DMS53 treated with DMSO at 0.1 percent for 48 hours (cell line): ENCODE measurements around the gene HINT3.
"Not testable (repeated sequence)": the region's sequence is repeated elsewhere in the genome, so short reads cannot be mapped to it uniquely, and the experiment has no call there.

ENCODE experiments used
- DNase-seq: peaks from one replicate; lab custom pipeline; 2025; ENCODE audit not compliant: unreplicated experiment; lab: John Stamatoyannopoulos, UW

The HINT3 gene

DNA sequence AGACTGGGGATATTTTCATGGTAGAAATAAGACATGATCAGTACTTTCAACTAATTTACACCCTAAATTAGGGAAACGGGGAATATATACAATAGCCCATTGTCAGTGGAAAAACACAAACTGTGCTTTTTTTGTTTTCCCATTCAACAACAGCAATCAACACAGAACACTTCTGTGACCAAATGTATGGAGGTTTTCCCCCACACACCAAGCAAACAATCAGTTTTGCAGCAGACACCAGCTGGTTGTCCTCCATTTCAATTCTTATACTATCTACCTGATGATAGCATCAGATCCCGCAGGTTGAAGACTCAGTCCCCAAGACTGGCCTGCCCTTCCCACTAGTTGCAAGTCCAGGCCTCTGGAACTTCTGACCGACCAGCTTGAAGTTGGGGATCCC is 4.5 kb downstream of the HINT3 start:
- DNase-seq = no peak

DNA sequence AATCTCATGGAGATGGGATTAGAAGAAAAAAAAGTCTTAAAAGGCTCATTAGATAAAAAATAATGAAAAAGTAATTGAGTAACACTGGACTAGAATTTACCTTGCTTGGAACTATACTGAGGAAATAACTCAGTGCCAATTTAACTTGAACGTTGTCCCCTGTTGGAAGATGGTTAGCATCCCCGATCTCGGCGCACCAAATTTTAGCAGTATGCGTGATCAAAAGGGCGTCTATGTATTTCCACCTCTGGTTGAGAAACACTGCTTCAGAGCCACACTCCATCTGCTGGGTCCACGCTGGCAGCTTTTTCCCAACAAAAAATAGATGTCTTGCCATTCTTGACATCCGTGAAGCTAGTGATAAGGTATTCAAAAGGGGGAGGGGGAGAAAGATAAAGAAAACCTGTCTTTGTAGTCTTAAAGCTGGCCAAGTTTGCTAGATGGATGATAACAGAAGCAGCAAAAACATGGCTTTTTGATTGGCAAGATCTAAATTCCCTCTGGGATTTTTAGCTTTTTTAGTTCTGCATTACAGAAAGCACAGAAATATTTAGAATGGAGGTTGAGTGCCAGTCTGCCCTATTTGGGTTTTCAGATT is 6.4 kb downstream of the HINT3 start:
- DNase-seq = no peak

DNA sequence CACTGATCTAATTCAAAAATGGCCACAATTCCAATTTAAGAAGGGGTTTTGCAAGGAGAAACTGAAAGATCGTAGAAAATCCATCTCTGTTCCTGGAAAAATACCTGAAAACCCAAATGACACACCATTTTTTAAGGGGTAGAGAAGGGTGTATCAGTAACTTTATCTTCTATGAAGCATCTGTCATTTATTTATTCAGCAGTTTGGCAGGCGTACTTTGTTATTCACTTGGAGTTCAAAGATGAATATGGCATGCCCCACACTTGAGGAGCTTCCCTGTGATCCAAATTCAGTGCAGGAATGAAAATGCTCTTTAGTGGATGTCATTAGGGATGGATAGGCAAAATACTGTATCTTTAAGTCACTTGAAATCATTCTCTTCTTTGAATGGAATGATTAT is 7.2 kb downstream of the HINT3 start:
- DNase-seq = no peak

DNA sequence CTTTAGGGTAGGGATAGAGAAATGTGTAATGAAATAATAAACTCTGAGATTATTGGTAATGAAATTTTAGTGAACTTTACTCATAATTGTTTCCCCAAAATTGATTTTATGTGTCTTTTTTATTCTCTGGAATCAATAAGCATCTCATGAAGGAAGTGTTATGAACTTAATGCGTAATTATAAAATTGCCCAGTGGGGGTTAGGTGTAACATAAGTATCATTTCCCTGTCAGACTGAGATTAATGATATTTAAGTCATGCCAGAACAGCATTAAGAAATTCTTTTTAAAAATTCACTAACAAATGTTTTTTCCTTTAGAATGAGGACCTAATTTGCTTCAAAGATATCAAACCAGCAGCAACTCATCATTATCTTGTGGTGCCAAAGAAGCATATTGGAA is 10.0 kb downstream of the HINT3 start:
- DNase-seq = no peak

DNA sequence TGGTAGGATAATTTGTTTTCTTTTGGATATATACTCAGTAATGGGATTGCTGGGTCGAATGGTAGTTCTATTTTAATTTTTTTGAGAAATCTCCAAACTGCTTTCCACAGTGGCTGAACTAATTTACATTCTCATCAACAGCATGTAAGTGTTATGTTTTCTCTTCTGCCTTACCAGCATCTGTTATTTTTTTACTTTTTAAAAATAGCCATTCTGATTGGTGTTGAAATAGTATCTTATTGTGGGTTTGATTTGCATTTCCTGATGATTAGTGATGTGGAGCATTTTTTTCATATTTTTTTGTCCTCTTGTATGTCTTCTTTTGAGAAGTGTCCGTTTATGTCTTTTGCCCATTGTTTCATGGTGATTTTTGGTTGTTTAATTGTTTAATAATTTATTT is 11.9 kb downstream of the HINT3 start:
- no peak for DNase-seq

DNA sequence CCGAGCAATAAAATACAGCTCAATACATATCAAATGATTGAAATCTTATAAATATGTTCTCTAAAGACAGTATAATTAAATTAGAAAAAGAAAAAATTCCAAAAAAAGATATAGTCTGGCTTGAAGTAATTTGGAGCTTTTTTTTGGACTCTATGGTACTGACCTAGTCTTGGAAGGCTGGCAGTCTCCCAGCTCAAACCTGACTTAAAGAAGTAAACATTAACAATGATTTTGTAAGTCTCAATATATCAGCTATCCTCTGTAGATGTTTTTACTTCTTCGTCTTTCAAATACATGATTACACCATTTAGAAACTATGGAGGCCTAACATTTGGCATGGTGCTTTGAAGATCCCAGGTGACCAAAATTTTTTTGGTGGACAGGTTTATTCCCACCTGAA is 14.2 kb downstream of the HINT3 start:
- DNase-seq = no peak

DNA sequence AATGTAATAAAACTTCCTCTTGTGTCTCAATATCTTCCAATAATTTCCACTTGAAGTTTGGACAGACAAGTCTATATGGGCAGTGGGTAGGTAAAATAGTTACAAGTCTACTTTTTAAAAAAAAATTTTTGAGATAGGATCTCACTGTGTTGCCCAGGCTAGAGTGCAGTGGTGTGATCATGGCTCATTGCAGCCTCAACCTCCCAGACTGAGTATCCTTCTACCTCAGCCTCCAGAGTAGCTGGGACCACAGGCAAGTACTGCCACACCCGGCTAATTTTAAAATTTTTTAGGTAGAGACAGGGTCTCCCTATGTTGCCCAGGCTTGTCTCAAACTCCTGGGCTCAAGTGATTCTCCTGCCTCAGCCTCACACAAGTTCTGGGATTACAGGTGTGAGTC is 15.9 kb downstream of the HINT3 start:
- DNase-seq = not testable (repeated sequence)

DNA sequence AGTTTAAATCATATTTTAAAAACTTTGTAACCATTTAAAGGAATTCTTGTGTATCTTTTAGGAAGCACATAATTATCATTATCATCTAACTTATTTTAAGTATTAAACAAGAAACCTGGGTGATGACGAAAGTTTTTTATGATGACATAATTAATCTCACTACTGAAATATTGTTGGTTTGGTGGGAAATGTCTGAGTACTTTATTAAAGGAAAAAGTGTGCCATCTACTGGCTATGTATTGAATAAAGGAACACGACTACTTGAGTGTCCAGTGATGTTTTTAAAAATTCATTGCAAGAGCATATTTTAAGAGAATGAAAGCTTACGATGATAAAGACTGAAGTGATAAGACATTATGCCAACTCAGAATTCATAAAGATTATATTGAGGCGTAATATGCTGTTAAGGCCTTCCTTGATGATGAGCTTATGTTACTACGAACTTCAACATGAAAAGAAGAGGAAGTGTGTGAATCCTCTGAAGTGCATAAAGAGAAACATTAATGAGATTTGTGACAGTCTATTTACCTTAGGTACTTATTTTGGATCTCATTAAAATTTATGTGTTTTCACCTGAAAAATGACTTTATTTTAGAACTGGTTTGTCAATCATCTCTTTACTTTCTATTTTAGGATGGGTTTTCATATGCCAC is 17.8 kb downstream of the HINT3 start:
- peak; percentile 12 for DNase-seq

DNA sequence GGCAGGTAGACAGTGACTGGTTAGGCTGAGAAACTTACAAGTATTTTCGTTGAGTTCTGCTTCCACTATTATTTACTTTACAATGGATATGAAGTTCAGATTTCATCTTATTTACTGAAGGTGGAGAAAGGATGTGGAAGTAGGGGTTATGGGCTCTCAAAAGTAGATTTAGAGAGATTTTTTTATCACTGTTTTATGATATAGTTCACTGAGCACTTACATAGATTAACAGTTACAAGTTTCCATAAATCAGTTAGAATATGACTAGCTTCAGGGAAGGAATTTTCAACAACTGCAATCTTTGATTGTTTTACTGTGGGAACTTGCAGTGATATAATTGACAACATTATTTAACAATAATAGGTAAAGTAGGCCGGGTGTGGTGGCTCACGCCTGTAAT is 22.5 kb downstream of the HINT3 start:
- no peak for DNase-seq

DNA sequence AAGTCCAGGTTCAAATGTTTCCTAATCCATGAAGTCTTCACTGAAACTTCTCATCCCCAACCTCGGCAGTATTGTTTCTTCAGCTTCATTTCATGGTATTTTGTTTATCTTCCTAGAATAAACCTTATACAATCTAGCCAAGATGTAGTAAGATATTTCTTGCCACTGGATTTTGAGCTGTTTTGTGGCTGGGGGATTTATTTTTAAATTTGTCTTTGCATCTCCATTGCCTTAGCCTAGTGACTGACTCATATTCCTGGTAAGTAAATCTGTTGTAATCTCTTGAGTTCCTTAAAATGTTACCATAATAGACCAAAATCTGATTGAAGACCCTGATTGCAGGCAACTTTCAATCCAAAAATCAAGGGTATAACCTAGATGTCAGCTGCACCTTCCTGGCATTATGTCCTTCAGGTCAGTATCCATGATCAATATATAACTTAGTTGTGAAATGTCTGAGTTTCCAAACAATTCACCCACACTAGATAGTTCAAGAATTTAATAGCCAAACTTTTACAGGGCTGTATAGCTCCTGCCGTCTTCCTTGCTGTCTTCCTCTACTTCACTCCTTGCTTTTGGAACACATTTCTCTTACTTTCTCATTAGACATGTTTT is 25.1 kb downstream of the HINT3 start:
- DNase-seq = no peak

DNA sequence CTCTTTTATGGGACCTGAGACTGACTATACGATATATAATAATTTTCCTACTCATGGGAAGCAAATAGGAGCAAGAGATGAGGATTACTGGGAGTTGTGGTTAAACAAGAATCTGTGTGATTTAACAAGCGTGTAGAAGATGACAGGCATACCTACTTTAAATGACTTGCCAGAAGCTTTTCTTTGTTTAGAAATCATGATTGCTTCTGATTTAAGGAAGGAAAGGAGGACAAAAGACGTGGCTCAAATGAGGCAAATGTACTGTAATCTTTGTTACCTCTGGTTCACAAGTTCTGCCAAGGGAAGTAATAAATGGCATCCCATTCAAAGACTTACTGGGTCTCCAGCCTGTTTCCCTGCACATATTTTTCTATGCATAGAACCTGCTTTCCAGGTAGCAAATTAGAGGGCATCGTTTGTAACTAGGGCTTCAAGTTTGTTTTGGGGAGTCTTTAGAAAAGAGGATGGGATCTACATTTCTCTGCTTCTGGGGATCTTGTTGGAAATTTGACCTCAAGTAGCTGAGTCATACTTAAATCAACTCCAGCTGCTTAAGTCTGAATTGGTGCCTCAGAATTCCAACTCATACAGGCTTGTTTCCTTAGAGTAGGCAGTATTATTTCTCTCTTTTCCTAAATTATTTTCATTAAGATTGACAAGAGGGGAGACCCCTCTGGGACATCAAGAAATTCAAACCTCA is 26.8 kb downstream of the HINT3 start:
- no peak for DNase-seq

DNA sequence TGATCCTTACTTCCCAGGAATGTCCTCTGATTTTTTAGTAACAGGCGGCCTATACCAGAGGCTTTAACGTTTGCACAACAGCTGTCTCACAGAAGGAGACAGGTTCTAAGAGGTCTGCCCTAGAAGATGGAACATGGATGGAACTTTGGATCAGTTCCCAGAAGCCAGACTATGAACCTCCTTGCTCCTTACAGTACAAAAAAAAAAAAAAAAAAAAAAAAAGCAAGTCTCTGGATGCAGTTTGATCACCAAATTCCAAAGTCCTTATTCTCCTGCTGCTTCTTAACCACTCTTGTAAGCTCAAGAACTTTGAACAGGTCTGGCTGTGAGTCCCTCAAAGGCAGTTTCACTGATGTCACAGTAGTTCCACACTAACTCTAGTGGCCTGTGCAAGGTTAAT is 27.7 kb downstream of the HINT3 start:
- DNase-seq = no peak

DNA sequence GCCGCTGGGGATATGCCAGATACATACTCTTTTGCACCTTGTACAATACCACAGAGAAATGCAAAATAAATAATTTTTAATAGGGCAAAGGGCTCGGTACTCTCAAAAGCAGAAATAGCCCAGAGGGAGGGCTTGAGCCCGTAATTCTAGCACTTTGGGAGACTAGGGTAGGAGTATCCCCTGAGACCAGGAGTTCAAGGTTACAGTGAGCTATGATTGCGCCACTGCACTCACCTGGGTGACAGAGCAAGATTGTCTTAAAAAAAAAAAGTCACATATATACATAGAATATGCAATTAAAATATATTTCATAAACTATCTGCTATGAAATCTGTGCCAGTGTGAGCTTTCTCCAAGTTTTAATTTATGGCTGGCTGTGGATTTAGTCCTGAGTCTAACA is 29.0 kb downstream of the HINT3 start:
- no peak for DNase-seq

DNA sequence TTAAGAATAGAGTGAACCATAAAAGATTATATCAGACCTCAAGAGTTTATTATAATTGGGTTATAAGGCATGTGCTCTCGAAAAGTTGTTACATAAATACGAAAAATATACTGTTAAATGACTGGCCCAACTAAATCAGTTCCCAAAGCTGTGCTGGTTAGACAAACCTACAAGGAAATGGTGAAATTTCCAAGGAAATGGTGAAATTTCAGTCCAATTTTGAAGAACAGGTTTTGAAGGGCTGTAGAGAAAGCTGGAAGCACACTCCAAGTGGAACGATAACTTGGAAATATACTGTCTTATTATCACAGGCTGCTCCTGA is 29.4 kb downstream of the HINT3 start:
- no peak for DNase-seq

DNA sequence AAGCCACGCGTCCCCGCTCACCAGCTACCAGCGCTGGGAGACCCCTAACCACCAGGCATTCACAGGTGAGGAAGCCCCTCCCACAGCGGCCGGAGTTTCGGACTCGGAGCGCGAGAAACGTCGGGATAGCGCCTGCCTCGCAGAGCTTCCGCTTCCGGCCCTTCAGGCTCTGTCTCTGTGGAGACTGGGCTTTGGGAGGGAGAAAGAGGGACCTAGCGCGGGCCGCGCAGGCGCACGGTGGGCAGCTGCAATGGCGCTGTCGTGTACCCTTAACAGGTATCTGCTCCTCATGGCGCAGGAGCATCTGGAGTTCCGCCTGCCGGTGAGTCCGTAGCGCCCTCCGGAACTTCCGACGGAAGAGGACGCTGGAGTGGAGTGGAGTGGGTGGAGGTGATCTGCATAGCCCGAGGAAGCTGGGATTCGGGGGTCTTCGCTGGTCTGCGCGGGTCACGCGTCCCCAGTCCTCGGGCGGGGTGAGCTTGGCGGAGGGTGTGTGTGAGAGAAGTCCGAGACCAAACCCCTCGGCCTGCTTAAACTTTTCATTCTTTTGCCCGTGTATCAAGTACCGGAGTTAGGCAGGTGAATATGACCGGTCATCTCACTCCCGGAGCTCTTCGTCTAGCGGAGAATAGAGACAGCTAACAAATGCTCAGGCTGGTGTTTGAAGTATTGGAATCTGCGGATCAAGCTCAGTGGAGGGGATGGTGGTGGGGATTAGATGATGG is 29.9 kb downstream of the HINT3 start, which contains the start of gene TRMT11:
Gene TRMT11, plus strand, starts transcription at position 240 of the 725 bp plus-strand sequence. Its CDS starts 11 bp downstream, at position 251.
- peak; percentile 85 for DNase-seq

DNA sequence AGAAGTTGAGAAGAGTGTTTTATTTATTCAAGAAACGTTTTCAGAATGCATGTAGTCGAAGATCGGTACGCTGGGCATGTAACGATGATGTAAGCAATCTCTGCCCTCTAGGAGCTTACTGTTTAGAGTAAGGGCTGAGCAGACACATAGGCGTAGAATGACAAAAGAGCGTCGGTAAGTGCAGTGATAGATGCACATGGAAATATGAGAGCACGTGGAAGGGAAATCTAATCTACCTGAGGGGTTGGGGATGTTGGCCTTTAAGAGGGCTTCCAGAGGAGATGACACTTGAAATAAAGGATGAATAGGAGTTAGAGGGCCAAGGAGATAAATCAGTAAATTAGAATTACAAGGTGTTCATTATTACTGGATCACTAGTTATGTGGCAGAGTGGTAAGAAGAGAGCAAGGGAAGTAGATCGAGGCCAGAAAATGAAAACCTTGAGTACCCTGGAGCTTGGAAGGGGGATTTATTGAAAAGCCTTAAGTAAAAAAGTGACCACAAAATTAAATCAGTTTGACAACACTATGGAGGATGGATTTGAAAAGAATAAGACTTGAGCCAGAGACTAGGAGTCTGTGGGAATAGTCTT is 30.6 kb downstream of the HINT3 start:
- no peak for DNase-seq

DNA sequence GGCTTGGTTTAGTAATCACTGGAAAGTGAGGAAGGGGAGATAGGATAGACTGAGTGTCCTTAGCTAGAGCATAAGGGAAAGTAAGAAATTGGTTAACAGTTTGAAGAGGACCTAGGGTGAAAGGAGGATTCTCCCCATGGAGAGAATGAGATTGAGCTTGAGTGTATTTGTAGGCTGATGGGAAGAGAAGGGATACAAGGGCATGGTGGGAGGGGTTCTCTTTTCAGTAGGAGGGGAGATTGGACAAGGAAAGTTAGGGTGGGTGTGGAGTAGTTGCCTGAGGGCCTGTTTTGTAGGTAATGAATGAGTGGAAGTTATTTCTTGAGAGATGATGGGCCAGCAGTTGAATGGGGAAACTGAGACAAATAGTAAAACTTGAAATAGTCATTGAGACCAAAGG is 31.7 kb downstream of the HINT3 start:
- DNase-seq = no peak

DNA sequence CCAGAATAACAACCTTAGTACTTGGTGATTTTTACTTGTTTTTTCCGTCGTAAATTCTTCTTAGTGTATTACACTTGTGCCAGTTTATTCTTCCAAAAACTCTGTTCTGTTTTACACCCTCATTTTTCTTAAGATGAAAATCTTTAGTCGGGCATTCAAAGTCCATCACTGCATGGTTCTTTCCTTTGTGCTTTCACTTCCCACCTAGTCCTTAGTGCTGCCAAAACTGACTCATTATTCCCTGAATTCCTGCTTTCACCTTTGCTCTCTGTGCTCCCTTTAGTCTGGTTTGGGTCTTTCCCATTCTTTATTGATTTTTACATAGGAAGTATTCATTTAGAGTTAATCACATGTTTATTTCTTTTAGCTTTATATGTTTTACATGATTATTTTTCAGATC is 33.1 kb downstream of the HINT3 start:
- DNase-seq = no peak

DNA sequence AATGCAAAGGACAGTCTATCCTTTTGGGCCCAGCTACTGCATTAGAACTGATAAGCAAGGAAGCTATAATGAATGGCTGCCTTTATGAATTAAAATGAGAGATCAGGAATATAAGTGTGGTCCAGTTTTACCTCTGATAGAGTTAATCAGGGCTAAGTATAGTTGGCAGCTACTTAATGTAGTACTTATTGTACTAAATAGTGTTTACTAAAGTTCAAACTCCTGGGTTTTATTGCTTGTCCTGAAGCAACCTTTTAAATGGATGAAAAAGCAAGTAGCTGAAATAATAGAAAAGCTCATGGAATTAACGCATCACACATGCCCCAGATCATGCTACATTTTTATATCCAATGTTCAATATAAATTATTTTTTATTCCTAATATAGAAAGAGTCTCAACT is 35.1 kb downstream of the HINT3 start:
- no peak for DNase-seq

DNA sequence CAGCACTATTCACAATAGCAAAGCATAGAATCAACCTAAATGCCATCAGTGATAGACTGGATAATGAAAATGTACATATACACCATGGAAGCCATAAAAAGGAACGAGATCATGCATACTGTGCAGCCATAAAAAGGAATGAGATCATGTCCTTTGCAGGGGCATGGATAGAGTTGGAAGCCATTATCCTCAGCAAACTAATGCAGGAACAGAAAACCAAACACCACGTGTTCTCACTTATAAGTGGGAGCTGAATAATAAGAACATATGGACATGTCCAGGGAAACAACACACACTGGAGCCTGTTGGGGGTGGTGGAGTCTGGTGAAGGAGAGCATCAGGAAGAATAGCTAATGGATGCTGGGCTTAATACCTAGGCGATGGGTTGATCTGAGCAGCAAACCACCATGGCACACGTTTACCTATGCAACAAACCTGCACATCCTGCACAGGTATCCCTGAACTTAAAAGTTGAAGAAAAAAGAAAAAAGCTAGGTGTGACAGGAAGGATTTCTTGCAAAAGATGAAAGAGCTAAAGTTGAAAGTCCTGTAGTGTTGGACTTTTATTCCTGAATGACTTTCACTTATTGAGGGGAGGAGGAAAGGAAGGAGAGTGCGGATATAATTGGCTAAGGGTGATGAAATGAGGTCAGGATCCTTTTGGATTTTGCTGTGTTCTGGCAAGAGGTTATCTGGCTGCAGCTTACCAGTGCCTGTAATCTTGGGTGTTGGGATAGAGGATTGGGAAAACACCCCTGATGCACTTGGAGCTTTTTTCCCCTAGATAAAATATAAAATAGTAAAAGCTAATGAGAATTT is 38.3 kb downstream of the HINT3 start:
- DNase-seq = no peak
